Measurements from ENCODE around the gene HIPK2.
"Not testable (repeated sequence)": the region's sequence is repeated elsewhere in the genome, so short reads cannot be mapped to it uniquely, and the experiment has no call there.

The HIPK2 gene

DNA sequence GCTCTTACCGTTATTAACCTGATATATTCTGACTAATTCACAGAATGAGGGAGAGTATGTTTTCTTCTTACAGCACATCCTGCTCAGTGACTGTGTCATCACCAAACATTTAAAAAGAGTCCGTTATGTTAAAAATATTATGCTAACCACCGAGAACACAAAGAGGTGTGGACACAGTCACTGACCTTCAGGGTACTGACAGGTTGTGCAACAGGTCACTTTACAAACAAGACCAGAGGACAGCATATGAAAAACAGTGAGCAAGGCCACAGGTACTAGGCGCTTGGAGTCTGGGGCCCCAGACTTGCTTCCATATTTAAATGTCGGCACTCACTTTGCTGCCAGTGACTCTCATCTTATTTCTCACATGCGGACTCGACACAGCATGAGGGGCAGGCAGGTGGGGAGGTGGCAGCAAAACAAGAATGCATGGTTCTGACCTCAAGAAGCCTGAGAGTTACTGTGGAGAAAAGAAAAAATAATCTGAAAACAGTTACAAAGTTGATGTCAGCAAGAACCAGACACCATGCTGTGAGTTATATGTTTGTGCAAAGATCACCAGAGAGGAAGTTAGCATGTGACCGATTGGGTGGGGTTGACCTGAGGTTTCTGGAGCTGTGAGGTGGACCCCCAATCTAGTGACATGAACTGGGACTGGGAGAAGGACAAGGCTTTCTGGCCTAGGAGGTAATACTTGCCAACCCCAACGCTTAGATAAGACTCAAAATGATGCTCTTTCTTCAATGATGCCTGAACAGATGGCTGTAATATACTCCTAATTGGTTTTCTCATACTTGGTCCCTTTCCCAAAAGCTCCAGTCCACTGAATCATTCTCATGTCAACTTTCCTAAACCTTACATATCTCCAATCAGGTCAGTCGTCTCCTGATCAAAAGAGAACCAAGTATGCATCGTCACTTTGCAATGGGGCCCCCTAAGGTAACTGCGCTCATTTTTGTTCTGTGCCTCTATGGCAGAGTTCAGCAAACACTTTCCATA, 102.4 kb downstream of the HIPK2 start:
- DNase-seq (ENCODE audit: low read depth in 3 of 3, low spot score in 1 of 3) = no peak

DNA sequence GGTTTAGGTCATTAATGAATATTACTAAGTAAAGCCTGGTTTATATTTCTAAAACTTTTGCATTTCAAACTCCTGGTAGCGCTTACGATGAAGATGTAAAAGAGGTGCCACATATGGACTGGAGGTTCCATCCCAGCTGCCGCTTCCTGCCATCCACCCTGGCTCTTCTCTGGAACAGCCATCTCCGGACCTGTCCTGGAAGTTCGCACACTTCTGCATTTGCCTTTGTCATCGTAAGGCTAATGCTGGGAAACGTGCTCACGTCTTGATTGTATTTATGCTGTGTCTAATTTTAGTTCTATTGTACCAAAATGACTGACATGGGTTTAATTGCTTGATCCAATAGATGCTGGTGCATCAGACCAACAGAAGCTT, 103.1 kb downstream of the HIPK2 start:
- DNase-seq (ENCODE audit: low read depth in 3 of 3, low spot score in 1 of 3) = no peak

DNA sequence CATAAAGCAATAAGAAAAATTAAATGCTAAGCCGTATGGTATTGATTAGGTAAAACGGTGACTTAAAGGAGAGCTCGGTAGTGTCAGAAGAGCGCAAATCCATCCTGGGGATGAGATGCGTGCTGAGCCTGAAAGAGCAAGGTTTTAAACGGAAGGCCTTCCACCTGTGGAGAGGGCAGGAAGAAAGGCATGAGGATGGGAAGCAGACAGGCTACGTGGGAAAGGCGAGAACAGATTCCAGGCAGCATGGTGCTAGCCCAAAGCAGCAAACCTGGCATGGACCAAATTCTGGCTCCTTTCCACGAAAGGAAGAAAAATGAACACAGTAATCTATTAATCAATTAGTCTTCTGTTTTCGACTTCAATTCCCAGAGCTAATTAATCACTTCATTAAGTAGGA, 103.5 kb downstream of the HIPK2 start:
- DNase-seq (ENCODE audit: low read depth in 3 of 3, low spot score in 1 of 3) = no peak

DNA sequence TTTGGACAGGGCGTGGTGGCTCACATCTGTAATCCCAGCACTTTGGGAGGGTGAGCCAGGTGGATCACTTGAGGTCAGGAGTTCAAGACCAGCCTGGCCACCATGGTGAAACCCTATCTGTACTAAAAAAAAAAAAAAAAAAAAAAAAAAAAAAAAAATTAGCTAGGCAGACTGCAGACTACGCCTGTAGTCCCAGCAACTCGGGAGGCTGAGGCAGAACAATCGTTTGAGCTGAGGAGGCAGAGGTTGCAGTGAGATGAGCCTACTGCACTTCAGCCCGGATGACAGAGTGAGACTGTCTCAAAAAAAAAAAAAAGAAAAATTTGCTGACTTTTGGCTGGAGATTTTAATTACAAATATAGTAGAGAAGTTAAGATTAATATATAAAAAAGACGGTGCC, 104.0 kb downstream of the HIPK2 start:
- DNase-seq (ENCODE audit: low read depth in 3 of 3, low spot score in 1 of 3) = no peak

DNA sequence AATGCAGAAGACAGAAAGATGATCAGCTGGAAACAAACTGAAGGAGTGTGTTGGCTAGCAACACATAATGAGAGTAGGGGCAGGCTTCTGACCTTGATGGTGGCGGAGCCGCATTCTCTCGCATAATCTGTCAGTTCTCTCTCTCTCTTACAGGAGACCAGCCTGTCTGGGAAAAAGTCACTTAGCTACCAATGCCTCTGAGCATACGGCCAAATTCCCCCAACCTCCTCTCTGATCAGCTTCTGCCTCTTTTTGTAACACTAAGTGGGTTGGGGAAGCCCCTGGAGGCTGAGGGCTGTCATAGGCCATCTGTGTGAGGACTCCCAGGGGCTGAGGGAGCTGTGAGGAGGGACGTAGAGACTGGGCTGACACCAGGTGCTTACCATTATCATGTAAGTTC, 104.6 kb downstream of the HIPK2 start:
- no peak for DNase-seq (ENCODE audit: low read depth in 3 of 3, low spot score in 1 of 3)

DNA sequence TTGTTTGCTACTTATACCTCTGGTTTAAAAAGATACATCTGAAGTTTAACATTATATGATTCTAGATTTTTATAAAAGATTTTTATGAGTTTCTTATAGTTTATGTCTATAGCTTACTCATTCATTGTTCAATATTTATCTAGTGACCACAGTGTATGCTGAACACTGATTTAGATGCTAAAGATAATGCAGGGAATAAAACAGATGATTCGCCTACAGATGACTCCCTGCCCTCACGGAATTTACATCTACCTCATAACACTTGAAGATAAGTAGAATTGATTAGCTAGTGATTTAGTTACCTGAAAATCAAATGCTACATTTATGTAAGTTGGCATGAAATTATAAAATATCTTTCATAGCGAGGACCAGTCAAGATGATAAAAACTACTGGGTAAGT, 105.8 kb downstream of the HIPK2 start:
- DNase-seq (ENCODE audit: low read depth in 3 of 3, low spot score in 1 of 3) = no peak

DNA sequence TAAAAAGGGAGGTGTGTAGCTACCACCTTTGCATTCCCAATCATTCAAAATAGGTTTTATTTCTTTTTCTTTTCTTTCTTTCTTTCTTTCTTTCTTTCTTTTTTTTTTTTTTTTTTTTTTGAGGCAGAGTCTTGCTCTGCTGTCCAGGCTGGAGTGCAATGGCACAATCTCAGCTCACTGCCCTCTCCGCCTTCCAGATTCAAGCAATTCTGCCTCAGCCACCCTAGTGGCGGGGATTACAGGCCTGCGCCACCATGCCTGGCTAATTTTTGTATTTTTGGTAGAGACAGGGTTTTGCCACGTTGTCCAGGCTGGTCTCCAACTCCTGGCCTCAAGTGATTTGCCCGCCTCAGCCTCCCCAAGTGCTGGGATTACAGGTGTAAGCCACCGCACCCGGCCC, 107.1 kb downstream of the HIPK2 start:
- not testable (repeated sequence) for DNase-seq (ENCODE audit: low read depth in 3 of 3, low spot score in 1 of 3)

DNA sequence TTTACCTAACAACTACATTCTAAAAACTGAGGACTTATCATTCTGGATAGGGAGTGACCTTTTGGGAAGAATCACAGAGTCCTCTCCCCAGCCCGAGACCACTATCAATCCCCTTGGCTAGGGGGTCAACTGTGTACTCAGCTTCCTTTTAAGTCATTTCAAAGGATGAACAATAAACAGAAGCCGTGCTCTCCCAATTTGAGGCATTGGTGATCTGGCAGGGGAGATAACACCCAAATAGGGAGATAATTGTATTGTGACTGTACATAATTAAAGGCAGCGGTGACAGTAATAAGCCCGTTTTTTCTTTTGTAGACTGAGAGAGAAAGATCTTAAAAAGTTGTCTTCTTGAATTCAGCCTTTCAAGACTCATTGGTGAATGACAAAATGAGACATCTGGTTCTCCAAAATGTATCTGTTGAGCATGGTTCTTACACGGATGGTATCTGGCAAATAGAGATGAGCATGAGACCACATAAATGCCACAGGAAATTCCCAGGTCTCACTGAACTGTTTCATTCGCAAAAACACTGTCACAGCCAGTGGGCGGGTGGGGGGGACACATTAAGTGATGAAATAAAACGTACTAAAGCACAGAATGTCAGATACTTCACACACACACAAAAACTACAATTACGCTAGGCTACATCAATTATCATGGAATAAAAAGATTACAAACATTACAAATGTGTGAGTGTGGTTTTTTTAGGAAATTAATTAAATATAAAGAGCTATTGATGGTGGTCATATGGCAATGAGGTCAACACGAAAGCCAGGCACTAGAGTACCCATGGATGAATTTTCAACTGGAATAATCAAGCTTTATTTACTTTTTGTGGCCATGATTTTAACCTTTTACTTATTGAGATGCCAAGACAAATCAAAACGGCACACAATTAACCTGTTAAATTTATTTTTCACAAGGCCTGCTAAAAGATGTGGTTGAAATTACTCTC, 108.4 kb downstream of the HIPK2 start:
- no peak for DNase-seq (ENCODE audit: low read depth in 3 of 3, low spot score in 1 of 3)

DNA sequence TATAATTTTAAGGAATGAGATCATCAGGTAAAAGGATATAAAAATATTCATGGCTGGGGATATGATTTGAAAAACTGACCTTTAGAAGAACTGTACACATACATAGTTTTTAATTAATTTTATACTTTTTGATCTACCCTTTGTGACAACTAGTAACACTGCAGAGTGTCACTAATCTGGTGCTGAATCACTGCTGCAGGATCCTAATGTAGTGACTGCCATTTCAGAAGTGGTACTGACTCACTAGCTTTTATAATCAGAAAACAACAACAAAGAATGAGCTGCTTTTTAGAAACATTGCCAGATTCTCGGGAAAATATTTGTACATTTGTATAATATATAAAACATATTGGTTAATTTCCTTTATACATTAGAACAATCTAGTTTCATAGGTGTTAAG, 110.4 kb downstream of the HIPK2 start:
- no peak for DNase-seq (ENCODE audit: low read depth in 3 of 3, low spot score in 1 of 3)

DNA sequence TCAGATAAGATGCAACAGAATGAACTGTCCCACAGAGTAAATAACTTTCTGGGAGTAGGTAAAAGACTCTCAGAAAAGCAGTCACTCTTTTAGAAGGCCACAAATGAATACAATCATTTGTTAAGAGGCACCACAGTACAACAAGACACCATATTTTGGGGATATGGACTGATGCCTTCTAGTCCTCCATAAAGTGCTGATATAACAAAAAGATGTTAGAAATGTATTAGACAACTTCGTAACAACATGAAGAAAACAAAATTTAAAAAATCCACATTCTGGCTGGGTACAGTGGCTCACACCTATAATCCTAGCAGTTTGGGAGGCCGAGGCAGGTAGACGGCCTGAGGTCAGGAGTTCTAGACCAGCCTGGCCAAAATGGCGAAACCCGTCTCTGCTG, 111.3 kb downstream of the HIPK2 start:
- no peak for DNase-seq (ENCODE audit: low read depth in 3 of 3, low spot score in 1 of 3)

DNA sequence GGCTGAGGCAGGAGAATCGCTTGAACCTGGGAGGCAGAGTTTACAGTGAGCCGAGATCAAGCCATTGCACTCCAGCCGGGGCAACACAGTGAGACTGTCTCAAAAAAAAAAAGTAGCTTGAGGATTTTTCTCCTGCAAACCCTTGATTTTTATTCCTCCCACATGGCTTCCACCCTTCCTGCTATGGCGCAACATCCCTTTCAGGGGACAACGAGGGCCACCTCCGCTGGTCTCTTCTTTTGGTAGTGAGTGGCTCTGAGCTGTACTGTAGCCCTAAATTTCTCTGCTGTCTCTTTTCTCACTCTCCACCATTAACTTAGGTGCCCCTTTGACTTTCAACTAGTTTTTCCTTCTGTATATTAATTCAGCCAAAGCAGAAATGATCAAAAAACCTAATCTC, 113.4 kb downstream of the HIPK2 start:
- no peak for DNase-seq (ENCODE audit: low read depth in 3 of 3, low spot score in 1 of 3)

DNA sequence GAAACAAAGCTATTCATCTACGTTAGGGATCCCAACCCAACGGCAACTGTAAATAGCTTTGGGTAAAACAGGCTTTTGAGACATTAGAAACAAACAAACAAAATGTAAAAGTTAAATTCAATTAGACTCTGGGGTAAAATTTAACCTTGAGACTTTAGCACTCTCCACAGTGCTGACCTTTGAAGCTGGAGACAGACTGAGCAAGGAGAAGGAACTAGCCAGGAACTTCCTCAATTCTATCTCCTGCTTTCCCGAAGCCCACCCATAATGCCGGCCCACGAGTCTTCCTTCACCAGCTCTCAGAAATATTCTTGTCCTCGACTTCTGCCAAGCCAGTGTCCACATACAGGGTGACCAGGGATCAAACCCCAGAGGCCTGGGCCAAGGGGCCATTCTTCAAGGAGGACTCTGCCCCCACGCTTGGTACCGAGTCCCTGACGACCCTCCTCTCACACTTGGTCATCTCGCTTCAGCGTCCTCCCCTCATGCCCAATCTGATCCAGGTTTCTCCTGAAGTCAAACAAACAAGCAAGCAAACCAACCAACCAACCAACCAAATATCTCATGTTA, 114.1 kb downstream of the HIPK2 start:
- DNase-seq (ENCODE audit: low read depth in 3 of 3, low spot score in 1 of 3) = no peak

DNA sequence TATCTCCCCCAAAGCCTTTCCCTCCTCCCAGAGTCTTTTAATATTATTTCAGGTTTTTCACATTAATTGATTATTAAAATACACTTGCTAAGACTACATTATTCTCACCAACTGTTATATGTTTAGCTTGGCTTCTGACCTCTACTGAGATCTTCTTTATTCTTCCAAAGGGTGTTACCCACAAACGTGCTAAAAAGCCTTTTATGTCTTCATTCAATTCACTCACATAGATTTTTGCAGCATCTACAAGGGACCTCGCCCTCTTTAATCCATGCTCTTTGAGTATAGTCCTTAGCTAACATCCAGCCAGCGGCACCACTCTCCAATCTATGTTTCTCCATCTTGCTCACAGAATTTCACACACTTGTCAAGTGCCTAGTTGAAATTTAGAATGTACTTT, 115.9 kb downstream of the HIPK2 start:
- DNase-seq (ENCODE audit: low read depth in 3 of 3, low spot score in 1 of 3) = no peak

DNA sequence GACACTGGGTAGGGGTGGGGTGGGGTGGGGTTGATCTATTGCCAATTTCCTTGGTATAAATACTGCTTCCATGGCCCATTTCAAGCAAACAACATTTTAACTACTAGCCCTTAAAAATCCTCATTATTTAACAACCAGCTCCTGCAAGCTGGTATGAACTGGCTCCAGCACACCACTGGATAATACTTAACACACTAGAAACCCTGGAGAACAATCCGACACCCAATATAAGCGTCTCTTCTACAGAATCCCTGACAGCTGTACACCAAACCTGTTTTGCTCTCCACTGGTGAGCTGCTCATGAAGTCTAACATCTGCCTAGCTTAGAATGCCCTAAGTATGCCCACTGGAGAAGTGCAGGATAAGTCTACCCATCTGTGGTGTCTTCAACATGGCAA, 116.8 kb downstream of the HIPK2 start:
- no peak for DNase-seq (ENCODE audit: low read depth in 3 of 3, low spot score in 1 of 3)

DNA sequence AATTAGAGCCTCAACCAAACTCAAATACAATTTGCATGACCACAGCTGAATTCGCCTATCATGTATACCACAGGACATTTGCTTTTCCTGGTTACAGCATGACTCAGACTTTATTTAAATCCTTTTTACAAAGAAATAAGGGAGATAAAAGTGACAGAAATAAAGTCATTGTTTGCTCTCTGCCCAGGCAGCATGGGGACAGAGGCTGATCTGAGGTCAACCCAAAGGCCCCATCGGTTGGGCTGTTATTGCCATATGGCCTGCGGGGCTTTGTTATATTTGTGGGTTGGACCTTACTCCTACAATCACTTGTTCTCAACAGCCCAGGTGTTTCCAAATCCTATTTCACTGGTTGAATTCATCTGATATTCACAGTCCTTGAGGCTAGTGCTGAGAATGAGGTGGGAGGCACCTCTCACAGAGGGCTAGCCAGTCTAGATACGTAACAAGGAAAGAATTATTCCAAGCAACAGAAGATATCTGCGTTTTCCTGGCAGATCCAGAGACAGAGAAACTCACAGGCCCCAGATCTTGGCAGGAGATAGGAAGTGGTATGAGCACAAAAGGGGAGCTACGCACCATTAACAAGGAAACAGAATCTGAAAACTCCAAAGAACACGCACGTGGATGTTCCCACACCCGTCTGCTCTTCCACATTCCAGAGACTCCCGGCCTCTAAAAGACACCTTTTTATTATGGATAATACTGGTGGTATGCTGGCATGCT, 117.3 kb downstream of the HIPK2 start:
- DNase-seq (ENCODE audit: low read depth in 3 of 3, low spot score in 1 of 3) = no peak

DNA sequence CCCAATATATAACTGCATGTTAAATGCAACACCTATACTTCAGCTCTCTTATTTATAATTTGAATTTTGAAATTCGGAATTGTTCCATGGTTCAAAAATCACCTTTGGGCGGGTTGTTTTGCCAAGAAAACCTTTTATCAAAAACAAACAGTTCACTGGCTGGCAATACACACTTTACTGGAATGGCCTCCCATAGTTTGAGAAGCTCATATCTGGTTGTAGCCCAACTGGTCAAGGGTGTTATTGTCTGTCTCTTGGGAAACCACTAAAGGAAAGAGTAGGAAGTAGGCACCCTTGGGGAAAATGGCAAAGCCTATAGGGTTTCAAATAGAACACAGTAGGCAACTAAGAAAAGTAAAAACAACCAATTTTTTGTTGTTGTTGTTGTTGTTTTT, 117.9 kb downstream of the HIPK2 start:
- DNase-seq (ENCODE audit: low read depth in 3 of 3, low spot score in 1 of 3) = no peak

DNA sequence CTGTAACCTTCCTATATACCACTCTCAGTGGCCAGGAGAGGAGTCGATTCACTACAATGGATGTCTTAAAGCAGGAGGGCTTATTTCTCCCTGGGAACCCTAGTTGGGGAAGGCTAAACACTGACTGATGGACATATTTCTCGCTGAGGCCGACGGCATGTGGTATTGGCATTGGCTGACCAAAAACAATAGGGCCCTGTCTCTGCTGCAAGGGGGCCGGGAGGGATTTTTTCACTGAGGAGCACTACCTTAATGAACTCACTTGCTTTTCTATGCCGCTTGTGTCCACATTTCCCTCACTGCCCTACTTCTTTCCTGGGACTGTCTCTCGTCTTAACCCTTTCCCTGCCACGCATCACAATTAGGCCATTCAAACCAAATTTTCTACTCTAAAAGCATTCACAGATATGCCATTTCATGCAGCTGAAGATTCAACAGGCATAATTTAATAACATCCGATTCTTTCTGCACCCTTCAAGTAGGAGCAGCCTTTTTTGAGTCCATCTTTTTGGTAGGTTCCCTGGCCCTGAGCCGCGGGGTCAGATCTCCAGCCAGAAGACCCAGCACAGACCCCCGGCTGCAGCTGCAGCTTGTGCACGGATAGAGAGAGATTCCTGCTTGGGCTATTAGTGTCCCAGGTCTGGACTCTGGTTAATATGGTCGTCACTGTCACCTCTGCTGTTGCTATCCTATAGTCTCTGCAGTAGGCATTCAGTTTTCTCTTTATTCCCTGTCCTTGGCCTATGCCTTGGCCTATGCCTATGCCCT, 118.7 kb downstream of the HIPK2 start:
- no peak for DNase-seq (ENCODE audit: low read depth in 3 of 3, low spot score in 1 of 3)

DNA sequence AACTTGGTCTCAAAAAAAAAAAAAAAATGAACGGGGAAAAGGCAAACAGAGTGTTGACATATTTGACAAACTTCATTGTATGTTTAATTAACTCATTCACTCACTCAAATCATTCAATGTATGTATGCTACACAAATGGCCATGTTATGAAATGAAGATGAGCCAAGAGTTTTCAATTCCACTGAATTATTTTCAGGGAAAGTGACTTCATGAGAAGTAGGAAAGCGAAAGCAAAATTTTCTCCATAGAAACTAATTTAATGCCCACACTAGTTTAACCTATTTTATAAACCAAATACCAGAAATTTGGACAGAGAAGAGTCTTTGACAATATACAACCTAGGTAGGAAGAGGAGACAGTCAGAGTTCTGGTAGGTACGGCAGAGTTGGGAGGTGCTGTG, 119.5 kb downstream of the HIPK2 start:
- DNase-seq (ENCODE audit: low read depth in 3 of 3, low spot score in 1 of 3) = no peak

DNA sequence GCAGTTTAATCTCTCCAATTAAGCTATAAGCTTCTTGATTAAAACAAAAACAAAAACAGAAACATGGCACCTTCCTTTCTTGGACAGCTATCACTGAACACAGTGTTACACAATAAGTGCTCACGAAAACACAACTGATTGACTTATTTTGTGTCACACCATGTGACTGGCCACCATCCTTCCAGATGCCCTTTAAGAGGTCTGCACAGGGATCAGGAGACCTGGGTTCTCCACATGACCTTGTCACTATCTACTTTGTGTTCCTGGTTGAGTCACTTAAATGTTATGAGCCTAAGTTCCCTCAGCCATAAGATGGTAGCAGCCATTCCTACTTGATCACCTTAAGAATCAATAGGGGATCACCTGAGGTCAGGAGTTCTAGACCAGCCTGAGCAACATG, 120.1 kb downstream of the HIPK2 start:
- no peak for DNase-seq (ENCODE audit: low read depth in 3 of 3, low spot score in 1 of 3)

DNA sequence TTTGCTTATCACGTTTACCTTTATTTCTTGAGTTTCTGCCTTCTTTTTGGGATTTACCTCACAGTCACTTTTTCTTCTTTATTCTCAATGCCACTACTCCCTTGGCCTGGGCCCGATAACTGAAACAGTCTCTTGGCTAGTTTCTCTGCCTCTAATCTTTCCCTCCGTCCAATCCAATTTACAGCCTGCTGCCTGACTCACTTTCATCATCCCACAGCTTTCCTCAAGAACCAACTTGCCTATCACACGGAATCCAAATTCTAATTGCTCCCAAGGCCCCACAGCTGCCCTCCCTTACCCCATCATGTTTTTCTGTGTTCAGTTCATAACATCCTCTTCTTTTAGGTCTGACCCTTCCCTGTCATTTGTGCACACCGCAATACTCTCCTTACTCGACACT, 121.4 kb downstream of the HIPK2 start:
- DNase-seq (ENCODE audit: low read depth in 3 of 3, low spot score in 1 of 3) = no peak
